Body of pancreas (tissue), 4 donors: ENCODE data around the gene XRCC4.

ENCODE experiments used
- POLR2A ChIP-seq, 3 donors: fragments of 450-650 bp; IDR thresholded peaks; one replicate each; pipeline ENCODE4 v1.6.1; 2016; ENCODE audit warnings: antibody characterized with exemption in 3 of 3, mild to moderate bottlenecking in 2 of 3
- TF ChIP-seq, protein P1 (sequence below), 7 experiments: fragments of 450-650 bp in 4 of 7; fragments of 200-600 bp in 3 of 7; sonication (generic) in 3 of 7; IDR thresholded peaks; one replicate each; pipeline ENCODE4 v1.5.1; 2016 to 2019; ENCODE audit warnings: antibody characterized with exemption in 7 of 7

DNA sequence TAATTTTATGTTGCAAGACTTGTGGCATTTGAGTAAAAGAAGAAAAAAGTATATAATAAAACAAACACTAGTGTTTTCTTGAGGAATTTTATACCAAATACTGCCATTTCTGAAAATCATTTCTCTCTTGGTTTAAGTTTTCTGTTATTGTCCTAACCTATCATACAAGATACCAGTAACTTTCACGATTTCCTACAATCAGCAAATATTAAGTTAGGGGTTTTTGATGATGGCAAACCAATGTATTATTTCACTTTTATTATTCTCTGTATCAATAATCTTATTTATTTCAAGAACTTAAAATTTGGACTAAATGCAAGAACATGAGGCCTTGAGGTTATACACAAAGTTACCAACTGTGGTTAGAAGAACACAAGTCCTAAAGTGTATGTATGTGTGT is 285.2 kb downstream of the XRCC4 start:
- TF ChIP-seq, protein P1, sequence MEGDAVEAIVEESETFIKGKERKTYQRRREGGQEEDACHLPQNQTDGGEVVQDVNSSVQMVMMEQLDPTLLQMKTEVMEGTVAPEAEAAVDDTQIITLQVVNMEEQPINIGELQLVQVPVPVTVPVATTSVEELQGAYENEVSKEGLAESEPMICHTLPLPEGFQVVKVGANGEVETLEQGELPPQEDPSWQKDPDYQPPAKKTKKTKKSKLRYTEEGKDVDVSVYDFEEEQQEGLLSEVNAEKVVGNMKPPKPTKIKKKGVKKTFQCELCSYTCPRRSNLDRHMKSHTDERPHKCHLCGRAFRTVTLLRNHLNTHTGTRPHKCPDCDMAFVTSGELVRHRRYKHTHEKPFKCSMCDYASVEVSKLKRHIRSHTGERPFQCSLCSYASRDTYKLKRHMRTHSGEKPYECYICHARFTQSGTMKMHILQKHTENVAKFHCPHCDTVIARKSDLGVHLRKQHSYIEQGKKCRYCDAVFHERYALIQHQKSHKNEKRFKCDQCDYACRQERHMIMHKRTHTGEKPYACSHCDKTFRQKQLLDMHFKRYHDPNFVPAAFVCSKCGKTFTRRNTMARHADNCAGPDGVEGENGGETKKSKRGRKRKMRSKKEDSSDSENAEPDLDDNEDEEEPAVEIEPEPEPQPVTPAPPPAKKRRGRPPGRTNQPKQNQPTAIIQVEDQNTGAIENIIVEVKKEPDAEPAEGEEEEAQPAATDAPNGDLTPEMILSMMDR (IDR thresholded peaks at IDR 0.05) = no peak
- no peak for TF ChIP-seq POLR2A (IDR thresholded peaks at IDR 0.05)
